H1 (cell line): ENCODE measurements around the gene JAKMIP3. TPM values are rescaled to one million over a fixed set of nuclear protein-coding genes. Genes with fewer than 3 reads are reported as not detected.
A peak's percentile ranks its signal among the peaks of the same experiment; 100 is the strongest.

Experiments
- CTCF ChIA-PET: fragments of 300-600 bp; sonication (Branson Sonifier 250); formaldehyde crosslinking; loops from one replicate; lab custom pipeline; 2021; ENCODE audit not compliant: partially characterized antibody; lab: Charles Lee
- POLR2A ChIA-PET: fragments of 300-600 bp; sonication (Branson Sonifier 250); formaldehyde crosslinking; loops from one replicate; lab custom pipeline; 2021; ENCODE audit warnings: inconsistent platforms; ENCODE audit not compliant: partially characterized antibody; lab: Charles Lee
- DNase-seq, 2 experiments: peaks; one replicate each; pipeline versions ENCODE4 v3.0.0 to v3.0.0-alpha.2; 2010 to 2022; ENCODE audit warnings: low spot score in 2 of 2, low read depth in 1 of 2, mixed read lengths in 1 of 2
- FAIRE-seq: peaks from 2 replicates; lab custom pipeline; 2011; peaks lifted over from hg19 to GRCh38; lab: Jason Lieb, UNC
- H2AFZ ChIP-seq: 2 replicates; pipeline ENCODE4 v1.8.1; 2012; ENCODE audit warnings: low read length, inconsistent platforms
- H2AK5ac ChIP-seq: 2 replicates; pipeline ENCODE4 v1.6.1; 2013; ENCODE audit warnings: low read depth, low read length
- H2BK120ac ChIP-seq: replicated peaks from 2 replicates; pipeline ENCODE3; 2013; ENCODE audit warnings: low read depth, low read length, inconsistent platforms
- H2BK12ac ChIP-seq: 2 replicates; pipeline ENCODE4 v1.6.1; 2013; ENCODE audit warnings: low read depth, low read length
- H2BK15ac ChIP-seq: 2 replicates; pipeline ENCODE4 v1.6.1; 2013; ENCODE audit warnings: low read length
- H2BK20ac ChIP-seq: 2 replicates; pipeline ENCODE4 v1.6.1; 2013; ENCODE audit warnings: low read length
- H2BK5ac ChIP-seq: 2 replicates; pipeline ENCODE4 v1.6.1; 2013; ENCODE audit warnings: low read depth, low read length
- H3K14ac ChIP-seq: 2 replicates; pipeline ENCODE4 v1.6.1; 2013; ENCODE audit warnings: inconsistent platforms; ENCODE audit not compliant: insufficient read length
- H3K18ac ChIP-seq: 2 replicates; pipeline ENCODE4 v1.6.1; 2013; ENCODE audit warnings: low read length; ENCODE audit errors: extremely low read depth
- H3K23ac ChIP-seq: 2 replicates; pipeline ENCODE4 v1.6.1; 2013; ENCODE audit warnings: inconsistent platforms; ENCODE audit not compliant: insufficient read length
- H3K23me2 ChIP-seq: 2 replicates; pipeline ENCODE4 v1.6.1; 2013; ENCODE audit warnings: low read depth, low read length
- H3K27ac ChIP-seq: 2 replicates; pipeline ENCODE4 v1.6.1; 2011; ENCODE audit warnings: low read depth, low read length, inconsistent platforms
- H3K27me3 ChIP-seq, 4 experiments: replicated peaks in 1 of 4; 1 replicate in 1 of 4; 2 replicates in 3 of 4; pipeline versions ENCODE4 v1.6.1 to v1.8.1; 2011 to 2013; ENCODE audit warnings: low read length in 3 of 4, mild to moderate bottlenecking in 3 of 4, inconsistent platforms in 2 of 4, mixed read lengths in 2 of 4, moderate library complexity in 1 of 4; ENCODE audit not compliant: control insufficient read depth in 3 of 4, insufficient read depth in 3 of 4; ENCODE audit errors: extremely low read depth in 1 of 4
- H3K36me3 ChIP-seq, 4 experiments: 2 replicates each; pipeline versions ENCODE4 v1.6.1 to v1.8.1; 2011 to 2013; ENCODE audit warnings: mild to moderate bottlenecking in 4 of 4, low read length in 3 of 4, moderate library complexity in 2 of 4, control low read depth in 1 of 4, inconsistent platforms in 1 of 4; ENCODE audit not compliant: insufficient read depth in 4 of 4, control insufficient read depth in 2 of 4
- H3K4ac ChIP-seq: replicated peaks from 2 replicates; pipeline ENCODE3; 2013; ENCODE audit warnings: low read length, low read depth, mixed read lengths, inconsistent platforms; ENCODE audit not compliant: insufficient read length
- H3K4me1 ChIP-seq, 4 experiments: replicated peaks in 1 of 4; 1 replicate in 1 of 4; 2 replicates in 3 of 4; pipeline versions ENCODE4 v1.6.1 to v1.8.1; 2011 to 2013; ENCODE audit warnings: low read length in 3 of 4, inconsistent platforms in 2 of 4, mixed read lengths in 1 of 4; ENCODE audit not compliant: insufficient read depth in 4 of 4, control insufficient read depth in 3 of 4
- H3K4me2 ChIP-seq, 2 experiments: 2 replicates each; pipeline versions ENCODE4 v1.6.1 to v1.8.1; 2011 to 2013; ENCODE audit warnings: low read depth in 2 of 2, low read length in 2 of 2, control low read depth in 1 of 2, inconsistent platforms in 1 of 2, mild to moderate bottlenecking in 1 of 2; ENCODE audit not compliant: insufficient read depth in 1 of 2
- H3K4me3 ChIP-seq, 4 experiments: fragments of 200-600, 300-600 bp in 1 of 4; sonication (generic), shearing (Covaris generic), sonication (Bioruptor Twin) in 1 of 4; 2 replicates each; pipeline versions ENCODE4 v1.5.1 to v1.8.1; 2011 to 2016; ENCODE audit warnings: low read length in 4 of 4, low read depth in 3 of 4, control low read depth in 2 of 4, inconsistent platforms in 2 of 4, mild to moderate bottlenecking in 2 of 4, mixed read lengths in 1 of 4, moderate library complexity in 1 of 4; ENCODE audit not compliant: insufficient read depth in 2 of 4; ENCODE audit errors: extremely low read depth in 1 of 4
- H3K56ac ChIP-seq: replicated peaks from 2 replicates; pipeline ENCODE3; 2013; ENCODE audit warnings: low read depth, mild to moderate bottlenecking, mixed read lengths, low read length, inconsistent platforms; ENCODE audit not compliant: insufficient read length
- H3K79me1 ChIP-seq: 2 replicates; pipeline ENCODE4 v1.6.1; 2013; ENCODE audit warnings: low read depth, low read length, control low read depth
- H3K79me2 ChIP-seq, 2 experiments: 2 replicates each; pipeline versions ENCODE4 v1.6.1 to v1.8.1; 2012 to 2013; ENCODE audit warnings: low read length in 2 of 2, mild to moderate bottlenecking in 2 of 2, inconsistent platforms in 1 of 2; ENCODE audit not compliant: insufficient read depth in 2 of 2, control insufficient read depth in 1 of 2
- H3K9ac ChIP-seq, 4 experiments: replicated peaks in 1 of 4; 1 replicate in 1 of 4; 2 replicates in 3 of 4; pipeline versions ENCODE4 v1.6.1 to v1.8.1; 2011 to 2013; ENCODE audit warnings: low read depth in 3 of 4, low read length in 3 of 4, control low read depth in 2 of 4, mild to moderate bottlenecking in 2 of 4, moderate library complexity in 2 of 4, inconsistent platforms in 1 of 4; ENCODE audit errors: extremely low read depth in 1 of 4
- H3K9me3 ChIP-seq, 2 experiments: 2 replicates each; pipeline versions ENCODE4 v1.6.1 to v1.8.1; 2012 to 2013; ENCODE audit warnings: mild to moderate bottlenecking in 2 of 2, moderate library complexity in 2 of 2, control low read depth in 1 of 2, inconsistent platforms in 1 of 2, low read depth in 1 of 2, low read length in 1 of 2, mixed read lengths in 1 of 2; ENCODE audit not compliant: insufficient read depth in 2 of 2
- H4K20me1 ChIP-seq, 2 experiments: replicated peaks in 1 of 2; 2 replicates each; pipeline versions ENCODE3 to v1.8.1; 2011 to 2013; ENCODE audit warnings: inconsistent platforms in 2 of 2, low read length in 2 of 2, mild to moderate bottlenecking in 1 of 2; ENCODE audit not compliant: insufficient read depth in 2 of 2, control insufficient read depth in 1 of 2
- H4K5ac ChIP-seq: 2 replicates; pipeline ENCODE4 v1.6.1; 2013; ENCODE audit warnings: low read length, low read depth, mixed read lengths, inconsistent platforms; ENCODE audit not compliant: insufficient read length
- H4K8ac ChIP-seq: 2 replicates; pipeline ENCODE4 v1.8.0; 2013; ENCODE audit warnings: mild to moderate bottlenecking, moderate library complexity, low read length, inconsistent platforms; ENCODE audit not compliant: insufficient read depth; ENCODE audit errors: extremely low read depth
- H4K91ac ChIP-seq: replicated peaks from 2 replicates; pipeline ENCODE3; 2013; ENCODE audit warnings: low read length, mixed read lengths, inconsistent platforms; ENCODE audit not compliant: insufficient read length
- BRCA1 ChIP-seq: IDR thresholded peaks from 2 replicates; pipeline ENCODE4 v1.6.1; 2012; ENCODE audit warnings: low read depth, low read length, improper control_type of control experiment
- CBX8 ChIP-seq: fragments of 300-800, 300-1000 bp; sonication (generic); IDR thresholded peaks from 2 replicates; pipeline ENCODE4 v1.7.1; 2016; ENCODE audit warnings: low read depth, low read length, borderline replicate concordance
- EP300 ChIP-seq, 2 experiments: IDR thresholded peaks; 1 replicate in 1 of 2; 2 replicates in 1 of 2; pipeline ENCODE4 v1.6.1; 2011 to 2012; ENCODE audit warnings: low read depth in 2 of 2, low read length in 2 of 2, mild to moderate bottlenecking in 2 of 2, borderline replicate concordance in 1 of 2, inconsistent platforms in 1 of 2, moderate library complexity in 1 of 2
- HDAC6 ChIP-seq: IDR thresholded peaks from one replicate; pipeline ENCODE4 v1.7.1; 2012; ENCODE audit warnings: low read depth, mild to moderate bottlenecking, inconsistent platforms, low read length, moderate library complexity
- KDM1A ChIP-seq: fragments of 200-600, 300-600 bp; sonication (generic); IDR thresholded peaks from 2 replicates; pipeline ENCODE4 v1.7.1; 2016; ENCODE audit warnings: mild to moderate bottlenecking, low read length, borderline replicate concordance
- KDM4A ChIP-seq: IDR thresholded peaks from one replicate; pipeline ENCODE4 v1.7.1; 2012; ENCODE audit warnings: low read depth, mild to moderate bottlenecking, moderate library complexity, low read length, inconsistent platforms; ENCODE audit not compliant: severe bottlenecking
- POLR2A ChIP-seq, 2 experiments: IDR thresholded peaks; 1 replicate in 1 of 2; 2 replicates in 1 of 2; pipeline ENCODE4 v1.6.1; 2011; ENCODE audit warnings: low read depth in 2 of 2, low read length in 2 of 2, mild to moderate bottlenecking in 2 of 2; ENCODE audit errors: control extremely low read depth in 1 of 2
- RBBP5 ChIP-seq: IDR thresholded peaks from 2 replicates; pipeline ENCODE4 v1.7.1; 2012; ENCODE audit warnings: low read depth, mild to moderate bottlenecking, inconsistent platforms, low read length, moderate library complexity, borderline replicate concordance
- RFX5 ChIP-seq: IDR thresholded peaks from 2 replicates; pipeline ENCODE4 v1.6.1; 2011; ENCODE audit warnings: low read depth, low read length, improper control_type of control experiment, borderline replicate concordance
- RXRA ChIP-seq: IDR thresholded peaks from 2 replicates; pipeline ENCODE4 v1.6.1; 2011; ENCODE audit warnings: low read depth, mild to moderate bottlenecking, low read length, moderate library complexity; ENCODE audit not compliant: insufficient read depth
- SIRT6 ChIP-seq: IDR thresholded peaks from one replicate; pipeline ENCODE4 v1.7.1; 2012; ENCODE audit warnings: low read length, inconsistent platforms
- WGBS, 2 experiments: shearing (Covaris generic) in 1 of 2; methylation state at CpG; one replicate each; pipeline versions ENCODE4 v1.1.6 to v1.1.7; 2013 to 2015; ENCODE audit warnings: low lambda C conversion rate in 2 of 2, mixed read lengths in 2 of 2, inconsistent platforms in 1 of 2, low coverage in 1 of 2, missing lambda C conversion rate in 1 of 2; ENCODE audit not compliant: insufficient replicate concordance in 2 of 2, insufficient coverage in 1 of 2, insufficient read length in 1 of 2; ENCODE audit errors: extremely low coverage in 1 of 2, missing lambda C conversion rate in 1 of 2; 5-methylcytosine and 5-hydroxymethylcytosine counted together
- polyA plus RNA-seq, 7 experiments: library from polyadenylated mRNA; depleted of rRNA in 3 of 7; stranded (reverse) in 5 of 7; unstranded in 2 of 7; fragments of >200 nt in 5 of 7; fragments of 200-250 nt in 2 of 7; gene quantifications; 1 replicate in 5 of 7; 2 replicates in 1 of 7; 4 replicates in 1 of 7; pipeline versions ENCODE4 v1.2.1 to v1.2.3, GENCODE V29; 2011 to 2013; ENCODE audit warnings: missing spikeins in 2 of 7, mixed read lengths in 2 of 7
- total RNA-seq: library from RNA; stranded (reverse); fragmentation: NEBNext Ultra II Directional; extraction: Animal tissue kit (Norgen Biotek cat#: 25700); gene quantifications from 2 replicates; pipeline ENCODE4 v1.2.1, GENCODE V29; 2021
- TF ChIP-seq, protein P1 (sequence below): IDR thresholded peaks from 2 replicates; pipeline ENCODE4 v1.6.1; 2012; ENCODE audit warnings: inconsistent platforms
- TF ChIP-seq, protein P2 (sequence below): IDR thresholded peaks from 2 replicates; pipeline ENCODE4 v1.6.1; 2011; ENCODE audit warnings: low read length, improper control_type of control experiment

Gene JAKMIP3
- total and polyA plus RNA-seq, 2 of the 8 experiments (the other 6 are each of a cell fraction or from before 2014, with no cell fraction given): 0.83 to 0.91 TPM

DNA sequence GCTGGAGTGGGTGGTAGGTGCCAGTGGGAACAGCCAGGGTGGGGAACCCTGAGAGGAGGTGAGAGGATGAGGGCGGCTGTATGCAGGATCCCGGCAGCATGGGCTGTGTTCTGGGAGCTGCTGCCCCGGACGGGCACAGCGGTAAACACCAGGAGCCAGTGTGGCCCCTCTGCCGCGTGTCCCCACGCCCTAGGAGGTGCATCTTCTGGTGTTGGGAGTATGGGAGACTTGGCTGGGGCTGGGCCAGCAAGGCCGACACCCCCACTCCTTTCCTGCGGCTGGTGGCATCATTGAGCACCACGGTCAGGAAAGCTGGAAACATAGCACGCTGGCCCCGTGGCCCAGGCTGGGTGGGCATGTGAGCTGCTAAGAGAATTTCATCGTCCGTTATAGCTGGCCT is 24.4 kb upstream of the JAKMIP3 start:
- Histone ChIP-seq H3K27ac (no peak overlapping the region), H3K23ac (no peak overlapping the region), H3K14ac (no peak overlapping the region), H4K20me1 (peaks cover 0 to 1% of the 10 kb centered on the region in 2 experiments), H3K4ac (no peak overlapping the region), H2BK15ac (no peak overlapping the region), H2AK5ac (no peak overlapping the region), H3K23me2 (peaks cover 7% of the 10 kb centered on the region; the same call in 1 of the 2 replicates), H3K36me3 (no peaks in the 10 kb centered on the region), H2BK120ac (no peak overlapping the region), H4K5ac (no peak overlapping the region), H3K79me2 (no peaks in the 10 kb centered on the region), H2BK5ac (no peak overlapping the region), H3K4me1 (peaks cover 8 to 9% (median 9%) of the 10 kb centered on the region in 4 experiments), H3K18ac (no peak overlapping the region), H3K9ac (no peak overlapping the region), H3K9me3 (no peaks in the 10 kb centered on the region), H3K56ac (no peak overlapping the region), H4K91ac (peak overlapping the region; percentile 54), H3K27me3 (peaks cover 2 to 17% (median 8%) of the 10 kb centered on the region in 4 experiments; a peak in 6 of 7 replicates), H3K79me1 (no peaks in the 10 kb centered on the region), H4K8ac (no peak overlapping the region), H3K4me2 (no peak overlapping the region), H2AFZ (no peak overlapping the region), H3K4me3 (no peak overlapping the region), H2BK12ac (no peak overlapping the region), H2BK20ac (no peak overlapping the region)
- WGBS, 2 experiments: 95% methylated on average over 15 of the region's 15 CpGs; no CpG with 5 or more reads in 1 of the 2 experiments
- FAIRE-seq: no peak
- DNase-seq: no peak
- CTCF ChIA-PET: interaction anchor here (0.6 to 2.1 kb wide), 5 partner anchors 9 to 30 kb away, joined by 3 to 9 read pairs (median 3); no protein-coding TSS in a partner anchor
- POLR2A ChIA-PET: no interaction called here
- TF ChIP-seq BRCA1: no peak
- no peak for TF ChIP-seq RXRA
- no peak for TF ChIP-seq SIRT6
- no peak for TF ChIP-seq CBX8
- no peak for TF ChIP-seq HDAC6
- TF ChIP-seq RFX5: no peak
- TF ChIP-seq, protein P1, sequence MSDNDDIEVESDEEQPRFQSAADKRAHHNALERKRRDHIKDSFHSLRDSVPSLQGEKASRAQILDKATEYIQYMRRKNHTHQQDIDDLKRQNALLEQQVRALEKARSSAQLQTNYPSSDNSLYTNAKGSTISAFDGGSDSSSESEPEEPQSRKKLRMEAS: no peak
- TF ChIP-seq, protein P2, sequence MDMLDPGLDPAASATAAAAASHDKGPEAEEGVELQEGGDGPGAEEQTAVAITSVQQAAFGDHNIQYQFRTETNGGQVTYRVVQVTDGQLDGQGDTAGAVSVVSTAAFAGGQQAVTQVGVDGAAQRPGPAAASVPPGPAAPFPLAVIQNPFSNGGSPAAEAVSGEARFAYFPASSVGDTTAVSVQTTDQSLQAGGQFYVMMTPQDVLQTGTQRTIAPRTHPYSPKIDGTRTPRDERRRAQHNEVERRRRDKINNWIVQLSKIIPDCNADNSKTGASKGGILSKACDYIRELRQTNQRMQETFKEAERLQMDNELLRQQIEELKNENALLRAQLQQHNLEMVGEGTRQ: no peak
- no peak for TF ChIP-seq KDM4A
- no peak for TF ChIP-seq KDM1A
- TF ChIP-seq POLR2A (IDR thresholded peaks at IDR 0.05; ENCODE audit: control extremely low read depth in 1 of 2, low read depth in 2 of 2, low read length in 2 of 2): no peak
- TF ChIP-seq RBBP5: no peak
- TF ChIP-seq EP300 (IDR thresholded peaks at IDR 0.05; ENCODE audit: borderline replicate concordance in 1 of 2, low read depth in 2 of 2, low read length in 2 of 2): no peak
